ENCODE measurements around the gene PPFIA4.
"Not testable (repeated sequence)": the region's sequence is repeated elsewhere in the genome, so short reads cannot be mapped to it uniquely, and the experiment has no call there.

PPFIA4 gene

DNA sequence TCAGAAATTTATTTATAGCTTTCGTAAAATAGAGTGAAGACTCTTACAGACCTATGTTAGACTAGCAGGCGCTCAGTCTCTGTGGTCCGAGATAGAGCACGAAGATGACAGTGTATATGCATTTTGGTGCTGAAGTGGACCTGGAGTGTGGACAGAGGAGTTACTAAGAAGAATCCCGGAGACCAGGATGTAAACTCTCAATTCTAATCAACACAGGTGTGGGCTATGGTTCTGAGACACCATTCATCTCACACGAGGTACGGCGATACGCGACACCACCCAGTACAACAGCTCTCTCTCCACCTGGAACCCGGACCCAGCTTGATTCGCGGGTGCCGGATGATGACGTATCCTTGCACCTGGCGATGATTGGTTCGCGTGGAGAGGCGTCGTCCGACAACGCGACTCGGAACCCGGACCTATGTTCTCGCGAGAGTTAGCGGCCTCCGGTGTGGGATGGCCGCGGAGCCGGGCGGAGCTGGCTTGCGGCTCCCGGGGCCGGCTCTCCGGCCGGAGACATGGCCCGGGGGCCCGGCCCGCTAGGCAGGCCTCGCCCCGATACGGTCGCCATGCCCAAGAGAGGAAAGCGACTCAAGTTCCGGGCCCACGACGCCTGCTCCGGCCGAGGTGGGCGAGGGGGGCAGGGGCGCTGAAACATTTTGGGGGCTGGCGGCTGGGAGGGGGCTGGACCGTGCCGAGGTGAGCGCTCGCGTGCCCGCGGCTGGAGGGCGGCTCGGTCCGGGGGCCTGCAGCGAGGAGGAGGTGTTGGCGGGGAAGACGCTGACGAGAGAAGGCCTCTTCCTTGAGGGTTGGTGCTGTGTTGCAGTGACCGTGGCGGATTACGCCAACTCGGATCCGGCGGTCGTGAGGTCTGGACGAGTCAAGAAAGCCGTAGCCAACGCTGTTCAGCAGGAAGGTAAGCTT is 19.1 kb upstream of the PPFIA4 start, which contains the start of gene TMEM183A:
Gene TMEM183A (plus strand): TSS at position 427 of the 924 bp plus-strand sequence. CDS start 92 bp downstream, at position 519.
- CTCF ChIA-PET: interaction anchor here (0.6 to 4.1 kb wide), 9 partner anchors 9 to 263 kb away, joined by 3 to 20 read pairs (median 10); no protein-coding TSS in a partner anchor
- TF ChIP-seq, protein P1, sequence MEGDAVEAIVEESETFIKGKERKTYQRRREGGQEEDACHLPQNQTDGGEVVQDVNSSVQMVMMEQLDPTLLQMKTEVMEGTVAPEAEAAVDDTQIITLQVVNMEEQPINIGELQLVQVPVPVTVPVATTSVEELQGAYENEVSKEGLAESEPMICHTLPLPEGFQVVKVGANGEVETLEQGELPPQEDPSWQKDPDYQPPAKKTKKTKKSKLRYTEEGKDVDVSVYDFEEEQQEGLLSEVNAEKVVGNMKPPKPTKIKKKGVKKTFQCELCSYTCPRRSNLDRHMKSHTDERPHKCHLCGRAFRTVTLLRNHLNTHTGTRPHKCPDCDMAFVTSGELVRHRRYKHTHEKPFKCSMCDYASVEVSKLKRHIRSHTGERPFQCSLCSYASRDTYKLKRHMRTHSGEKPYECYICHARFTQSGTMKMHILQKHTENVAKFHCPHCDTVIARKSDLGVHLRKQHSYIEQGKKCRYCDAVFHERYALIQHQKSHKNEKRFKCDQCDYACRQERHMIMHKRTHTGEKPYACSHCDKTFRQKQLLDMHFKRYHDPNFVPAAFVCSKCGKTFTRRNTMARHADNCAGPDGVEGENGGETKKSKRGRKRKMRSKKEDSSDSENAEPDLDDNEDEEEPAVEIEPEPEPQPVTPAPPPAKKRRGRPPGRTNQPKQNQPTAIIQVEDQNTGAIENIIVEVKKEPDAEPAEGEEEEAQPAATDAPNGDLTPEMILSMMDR (IDR thresholded peaks at IDR 0.05; ENCODE audit: insufficient read depth, low read length, missing control alignments): no peak
- peak within 1 kb of the TSS; percentile 86 for H3K4me3 ChIP-seq (ENCODE audit: low read depth, low read length)
- DNase-seq (ENCODE audit: low read depth, low spot score): peak; percentile 54
- POLR2A ChIA-PET: interaction anchor here (0.6 to 1.2 kb wide), 6 partner anchors 19 to 852 kb away, joined by 3 to 4 read pairs (median 4); partner anchors contain the start of genes KLHL12, PPFIA4 and UBE2T

GRCh38 chr1:203009185-203009584 is 17.1 kb upstream of the PPFIA4 start:
- ChIA-PET CTCF (interaction anchor here (0.8 to 4.1 kb wide), 8 partner anchors 10 to 261 kb away, joined by 3 to 20 read pairs (median 8); partner anchors contain the start of gene PPFIA4), POLR2A (no interaction called here)
- TF ChIP-seq, protein P1 (IDR thresholded peaks at IDR 0.05; ENCODE audit: insufficient read depth, low read length, missing control alignments): no peak
- H3K4me3 ChIP-seq (ENCODE audit: low read depth, low read length): no peak overlapping the region
- DNase-seq (ENCODE audit: low read depth, low spot score): no peak

DNA sequence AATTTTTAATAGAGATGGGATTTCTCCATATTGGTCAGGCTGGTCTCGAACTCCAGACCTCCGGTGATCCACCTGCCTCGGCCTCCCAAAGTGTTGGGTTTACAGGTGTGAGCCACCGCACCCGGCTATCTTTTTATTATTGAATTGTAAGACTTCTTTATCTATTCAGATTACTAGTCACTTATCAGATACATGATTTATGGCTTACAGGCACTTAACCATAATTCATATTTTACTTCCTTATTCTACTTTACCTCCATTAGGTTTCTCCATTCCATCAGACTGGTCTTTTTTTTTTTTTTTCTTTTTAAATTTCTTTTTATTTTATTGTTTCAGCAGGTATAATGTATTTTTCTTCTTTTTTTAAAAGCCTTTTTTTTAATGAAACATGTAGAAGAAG is 14.7 kb upstream of the PPFIA4 start:
- POLR2A ChIA-PET: no interaction called here
- CTCF ChIA-PET: no interaction called here
- TF ChIP-seq, protein P1 (IDR thresholded peaks at IDR 0.05; ENCODE audit: insufficient read depth, low read length, missing control alignments): no peak

DNA sequence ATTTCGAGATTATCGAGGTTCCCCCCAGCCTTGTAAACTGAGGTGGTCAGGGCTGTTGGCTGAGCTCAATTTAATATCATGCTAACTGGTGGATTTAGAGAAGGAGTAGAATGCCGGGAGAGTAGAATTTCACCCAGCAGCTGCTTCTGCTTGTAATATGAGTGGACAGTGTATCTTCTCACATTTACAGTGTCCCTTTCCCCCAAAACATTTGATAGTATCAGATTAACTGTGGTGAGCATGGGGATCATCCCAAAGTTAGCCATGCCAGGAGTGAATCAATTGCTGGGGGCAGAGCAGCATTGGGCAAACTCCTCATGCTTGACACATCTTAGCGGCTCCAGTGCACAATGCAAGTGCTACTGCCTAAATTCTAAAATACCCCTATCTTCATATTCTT is 9.2 kb upstream of the PPFIA4 start:
- CTCF ChIA-PET: interaction anchor here (1.1 to 1.2 kb wide), 2 partner anchors 8 to 250 kb away, joined by 3 to 4 read pairs; no protein-coding TSS in a partner anchor
- POLR2A ChIA-PET: no interaction called here

More for the DNA sequence above, 14.7 kb upstream of the PPFIA4 start:
- no peak for DNase-seq (ENCODE audit: low read depth, low spot score)
- H3K4me3 ChIP-seq (ENCODE audit: low read depth, low read length): no peak overlapping the region

GRCh38 chr1:203017692-203018091 is 8.6 kb upstream of the PPFIA4 start:
- DNase-seq (ENCODE audit: low read depth, low spot score): no peak
- POLR2A ChIA-PET: no interaction called here
- CTCF ChIA-PET: interaction anchor here (0.9 to 1.2 kb wide), 3 partner anchors 8 to 250 kb away, joined by 3 to 4 read pairs (median 3); no protein-coding TSS in a partner anchor
- TF ChIP-seq, protein P1 (IDR thresholded peaks at IDR 0.05; ENCODE audit: insufficient read depth, low read length, missing control alignments): no peak
- no peak overlapping the region for H3K4me3 ChIP-seq (ENCODE audit: low read depth, low read length)

More for the DNA sequence above, 9.2 kb upstream of the PPFIA4 start:
- no peak for DNase-seq (ENCODE audit: low read depth, low spot score)
- TF ChIP-seq, protein P1 (IDR thresholded peaks at IDR 0.05; ENCODE audit: insufficient read depth, low read length, missing control alignments): no peak
- no peak overlapping the region for H3K4me3 ChIP-seq (ENCODE audit: low read depth, low read length)

- H3K4me3 ChIP-seq (ENCODE audit: low read depth, low read length); POLR2A ChIA-PET; DNase-seq (ENCODE audit: low read depth, low spot score): not testable (repeated sequence)
- CTCF ChIA-PET: interaction anchor here (0.8 to 2.9 kb wide), 10 partner anchors 8 to 250 kb away, joined by 3 to 29 read pairs (median 5); partner anchors contain the start of gene TMEM183A
These were observed 3.4 kb upstream of the PPFIA4 start for GRCh38 chr1:203022855-203023254.
